ENCODE data around the gene ST6GAL2. TPM values are rescaled to one million over a fixed set of nuclear protein-coding genes. Genes with fewer than 3 reads are reported as not detected.

Gene ST6GAL2
- total and polyA plus RNA-seq, 2 of the 8 experiments (the other 6 are each of a cell fraction or from before 2014, with no cell fraction given) = 2.7 to 17.5 TPM

GRCh38 chr2:106800180-106800579, 85.8 kb downstream of the ST6GAL2 start:
- WGBS, 2 experiments (ENCODE audit: extremely low coverage in 1 of 2, insufficient coverage in 1 of 2, insufficient read length in 1 of 2, insufficient replicate concordance in 2 of 2, low coverage in 1 of 2, low lambda C conversion rate in 2 of 2, missing lambda C conversion rate in 1 of 2) = 94% methylated on average over 4 of the region's 4 CpGs; no CpG with 5 or more reads in 1 of the 2 experiments

More at GRCh38 chr2:106800180-106800579, 85.8 kb downstream of the ST6GAL2 start:
- Histone ChIP-seq H3K56ac (replicated peaks; ENCODE audit: insufficient read length, low read depth, low read length) (no peak overlapping the region), H3K23ac (ENCODE audit: insufficient read length) (no peak overlapping the region), H2AK5ac (ENCODE audit: low read depth, low read length) (no peak overlapping the region), H4K20me1 (replicated peaks in 1 of 2; ENCODE audit: control insufficient read depth in 1 of 2, insufficient read depth in 2 of 2, low read length in 2 of 2) (no peaks in the 10 kb centered on the region), H3K4me2 (ENCODE audit: insufficient read depth in 1 of 2, low read depth in 2 of 2, low read length in 2 of 2) (no peak overlapping the region), H3K9me3 (ENCODE audit: insufficient read depth in 2 of 2, low read depth in 1 of 2, low read length in 1 of 2) (no peaks in the 10 kb centered on the region), H2BK120ac (replicated peaks; ENCODE audit: low read depth, low read length) (no peak overlapping the region), H4K8ac (ENCODE audit: extremely low read depth, insufficient read depth, low read length) (no peak overlapping the region), H3K79me2 (ENCODE audit: control insufficient read depth in 1 of 2, insufficient read depth in 2 of 2, low read length in 2 of 2) (no peaks in the 10 kb centered on the region), H2AFZ (ENCODE audit: low read length) (no peak overlapping the region), H2BK12ac (ENCODE audit: low read depth, low read length) (no peak overlapping the region), H3K4ac (replicated peaks; ENCODE audit: insufficient read length, low read depth, low read length) (no peak overlapping the region), H4K91ac (replicated peaks; ENCODE audit: insufficient read length, low read length) (no peak overlapping the region), H3K18ac (ENCODE audit: extremely low read depth, low read length) (no peak overlapping the region; the same call in 1 of the 2 replicates), H3K27ac (ENCODE audit: low read depth, low read length) (no peak overlapping the region), H3K14ac (ENCODE audit: insufficient read length) (no peak overlapping the region), H3K4me1 (replicated peaks in 1 of 4; ENCODE audit: control insufficient read depth in 3 of 4, insufficient read depth in 4 of 4, low read length in 3 of 4) (peaks cover 0 to 4% (median 0%) of the 10 kb centered on the region in 4 experiments; a peak in 2 of 7 replicates), H3K4me3 (ENCODE audit: extremely low read depth in 1 of 4, insufficient read depth in 2 of 4, low read depth in 3 of 4, low read length in 4 of 4) (no peak overlapping the region), H2BK15ac (ENCODE audit: low read length) (no peak overlapping the region), H3K9ac (replicated peaks in 1 of 4; ENCODE audit: extremely low read depth in 1 of 4, low read depth in 3 of 4, low read length in 3 of 4) (no peak overlapping the region), H2BK5ac (ENCODE audit: low read depth, low read length) (no peak overlapping the region), H2BK20ac (ENCODE audit: low read length) (no peak overlapping the region), H3K23me2 (ENCODE audit: low read depth, low read length) (no peaks in the 10 kb centered on the region), H3K27me3 (replicated peaks in 1 of 4; ENCODE audit: control insufficient read depth in 3 of 4, extremely low read depth in 1 of 4, insufficient read depth in 3 of 4, low read length in 3 of 4) (no peaks in the 10 kb centered on the region; a peak in 2 of 7 replicates), H4K5ac (ENCODE audit: insufficient read length, low read depth, low read length) (no peak overlapping the region), H3K79me1 (ENCODE audit: low read depth, low read length) (no peaks in the 10 kb centered on the region), H3K36me3 (ENCODE audit: control insufficient read depth in 2 of 4, insufficient read depth in 4 of 4, low read length in 3 of 4) (no peaks in the 10 kb centered on the region)
- no peak for TF ChIP-seq ATF2 (IDR thresholded peaks at IDR 0.05; ENCODE audit: low read length)
- no peak for TF ChIP-seq TBP (IDR thresholded peaks at IDR 0.05; ENCODE audit: low read depth, low read length)
- no peak for TF ChIP-seq ASH2L (IDR thresholded peaks at IDR 0.05; ENCODE audit: low read length)
- no peak for TF ChIP-seq RXRA (IDR thresholded peaks at IDR 0.05; ENCODE audit: insufficient read depth, low read depth, low read length)
- FAIRE-seq (no peak), DNase-seq (ENCODE audit: low read depth in 1 of 2, low spot score in 2 of 2) (no peak)
- ChIA-PET CTCF (ENCODE audit: partially characterized antibody) (no interaction called here), POLR2A (ENCODE audit: partially characterized antibody) (no interaction called here)

Data from H1 (cell line).